Transverse colon (tissue), 4 donors: ENCODE results near the gene LIX1L. TPM values are rescaled to one million over a fixed set of nuclear protein-coding genes. Genes with fewer than 3 reads are reported as not detected.

Source experiments
- DNase-seq: peaks from one replicate; pipeline ENCODE4 v3.0.0-alpha.2; 2019
- H3K27ac ChIP-seq, 4 donors: fragments of 200-600 bp; sonication (generic); 2 replicates each; pipeline ENCODE4 v1.5.1; 2016 to 2018; ENCODE audit warnings: inconsistent platforms in 4 of 4
- H3K27me3 ChIP-seq: fragments of 200-600 bp; sonication (generic); 2 replicates; pipeline ENCODE4 v1.5.1; 2017; ENCODE audit warnings: inconsistent platforms
- H3K36me3 ChIP-seq, 4 donors: fragments of 200-600 bp; sonication (generic); 2 replicates each; pipeline ENCODE4 v1.5.1; 2017 to 2019; ENCODE audit warnings: inconsistent platforms in 4 of 4
- H3K4me1 ChIP-seq, 4 donors: fragments of 200-600 bp; sonication (generic); 2 replicates each; pipeline ENCODE4 v1.5.1; 2017 to 2020; ENCODE audit warnings: inconsistent platforms in 4 of 4
- H3K4me3 ChIP-seq, 4 donors: fragments of 200-600 bp; sonication (generic); 1 replicate in 1 of 4; 2 replicates in 3 of 4; pipeline versions ENCODE4 v1.5.1 to v1.6.1; 2017 to 2019; ENCODE audit warnings: inconsistent platforms in 4 of 4
- H3K9me3 ChIP-seq, 2 donors: fragments of 200-600 bp; sonication (generic); 2 replicates each; pipeline ENCODE4 v1.5.1; 2017 to 2019; ENCODE audit warnings: inconsistent platforms in 2 of 2
- EP300 ChIP-seq: sonication (generic); formaldehyde crosslinking; IDR thresholded peaks from one replicate; pipeline ENCODE4 v1.6.1; 2017; ENCODE audit warnings: antibody characterized with exemption, low read depth
- POLR2A ChIP-seq: fragments of 450-650 bp; IDR thresholded peaks from one replicate; pipeline ENCODE4 v1.6.1; 2016; ENCODE audit warnings: antibody characterized with exemption, mild to moderate bottlenecking, moderate library complexity
- POLR2AphosphoS5 ChIP-seq, 3 donors: sonication (generic); formaldehyde crosslinking; IDR thresholded peaks; one replicate each; pipeline ENCODE4 v1.6.1; 2016; ENCODE audit warnings: antibody characterized with exemption in 3 of 3
- WGBS, 2 donors: methylation state at CpG; one replicate each; pipeline ENCODE4 v1.1.5; 2018; ENCODE audit warnings: low coverage in 1 of 2; 5-methylcytosine and 5-hydroxymethylcytosine counted together
- in situ Hi-C, 4 donors: fragments of 200-750 bp; cut with MboI; loops; one replicate each; pipeline versions ENCODE4 v1.15.0 to v1.15.1; 2017; ENCODE audit warnings: low sequenced_read_pairs in 3 of 4, low pct_ligation_motif_present in 1 of 4, low pct_unique_long_range_greater_than_20kb in 1 of 4
- intact Hi-C: fragments of 100-400 bp; cut with DNase I; formaldehyde crosslinking; loops from one replicate; pipeline ENCODE4 v1.15.1; 2023; ENCODE audit warnings: low total_unique reads
- total RNA-seq, 4 donors: library from RNA; depleted of rRNA; stranded (reverse); fragments of >200 nt; gene quantifications; one replicate each; pipeline ENCODE4 v1.1.0, GENCODE V29; 2016
- TF ChIP-seq, protein P1 (sequence below), 5 experiments: fragments of 200-600 bp in 3 of 5; fragments of 450-650 bp in 2 of 5; sonication (generic) in 3 of 5; IDR thresholded peaks; 1 replicate in 2 of 5; 2 replicates in 3 of 5; pipeline ENCODE4 v1.5.1; 2016 to 2017; ENCODE audit warnings: antibody characterized with exemption in 5 of 5, inconsistent platforms in 3 of 5, mild to moderate bottlenecking in 2 of 5, moderate library complexity in 1 of 5

LIX1L gene
- total RNA-seq, 4 donors from 2014 or later = 7.2 to 12.5 (median 9.8) TPM

DNA sequence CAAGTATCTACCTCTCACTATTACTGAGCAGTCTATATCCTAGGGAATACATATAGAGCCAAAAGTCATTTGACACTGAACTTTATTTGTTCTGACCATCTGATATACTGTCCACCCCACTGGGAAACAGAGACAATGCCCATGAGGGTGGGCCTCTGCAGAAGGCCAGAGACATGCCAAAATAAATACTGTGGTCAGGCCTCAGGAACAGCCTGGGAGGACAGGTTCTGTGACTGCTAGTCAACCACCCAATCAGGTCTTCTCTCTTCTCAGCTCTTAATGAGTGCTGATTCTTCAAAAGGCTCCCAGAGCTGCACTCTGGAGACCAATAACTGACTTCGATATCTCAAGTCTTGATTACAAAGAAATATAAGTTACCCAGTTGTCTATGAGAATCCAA is 66.7 kb downstream of the LIX1L start:
- Histone ChIP-seq H3K4me3 (no peak overlapping the region), H3K36me3 (no peaks in the 10 kb centered on the region), H3K4me1 (peaks cover 14 to 27% (median 20%) of the 10 kb centered on the region in 4 donors), H3K9me3 (no peaks in the 10 kb centered on the region), H3K27me3 (no peaks in the 10 kb centered on the region), H3K27ac (peak overlapping the region; percentile 81 to 83 (median 81))
- TF ChIP-seq POLR2A = no peak
- TF ChIP-seq EP300 = no peak
- TF ChIP-seq, protein P1, sequence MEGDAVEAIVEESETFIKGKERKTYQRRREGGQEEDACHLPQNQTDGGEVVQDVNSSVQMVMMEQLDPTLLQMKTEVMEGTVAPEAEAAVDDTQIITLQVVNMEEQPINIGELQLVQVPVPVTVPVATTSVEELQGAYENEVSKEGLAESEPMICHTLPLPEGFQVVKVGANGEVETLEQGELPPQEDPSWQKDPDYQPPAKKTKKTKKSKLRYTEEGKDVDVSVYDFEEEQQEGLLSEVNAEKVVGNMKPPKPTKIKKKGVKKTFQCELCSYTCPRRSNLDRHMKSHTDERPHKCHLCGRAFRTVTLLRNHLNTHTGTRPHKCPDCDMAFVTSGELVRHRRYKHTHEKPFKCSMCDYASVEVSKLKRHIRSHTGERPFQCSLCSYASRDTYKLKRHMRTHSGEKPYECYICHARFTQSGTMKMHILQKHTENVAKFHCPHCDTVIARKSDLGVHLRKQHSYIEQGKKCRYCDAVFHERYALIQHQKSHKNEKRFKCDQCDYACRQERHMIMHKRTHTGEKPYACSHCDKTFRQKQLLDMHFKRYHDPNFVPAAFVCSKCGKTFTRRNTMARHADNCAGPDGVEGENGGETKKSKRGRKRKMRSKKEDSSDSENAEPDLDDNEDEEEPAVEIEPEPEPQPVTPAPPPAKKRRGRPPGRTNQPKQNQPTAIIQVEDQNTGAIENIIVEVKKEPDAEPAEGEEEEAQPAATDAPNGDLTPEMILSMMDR (IDR thresholded peaks at IDR 0.05) = no peak
- TF ChIP-seq POLR2AphosphoS5 (IDR thresholded peaks at IDR 0.05) = no peak
- no peak for DNase-seq
- in situ Hi-C loops (loop anchor here in 1 of 4 donors (25.0 kb wide), 1 partner anchor 121 kb away; the partner anchor contains the start of gene HJV), intact Hi-C loops (no loop called here)
- 17 to 62% methylated on average over 1 of the region's 1 CpG for WGBS, 2 donors

DNA sequence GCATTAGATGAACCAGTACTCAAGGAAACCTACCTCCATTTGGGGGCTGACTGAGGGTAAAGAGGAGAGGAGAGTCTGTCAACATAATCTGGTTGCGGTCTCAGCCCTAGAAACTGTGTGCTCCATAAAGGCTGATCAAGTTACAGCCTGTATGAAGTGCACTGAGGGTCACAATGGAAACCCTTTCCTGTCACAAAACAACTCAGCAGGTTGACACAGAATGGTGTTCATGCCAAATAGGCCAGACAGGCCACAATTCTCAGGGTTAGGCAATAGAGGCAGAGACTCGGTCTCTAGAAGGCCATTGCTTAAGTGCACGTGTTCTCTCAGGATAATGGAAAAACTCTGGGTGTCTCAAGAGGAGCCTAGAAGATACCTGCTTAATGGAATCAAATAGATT is 68.1 kb downstream of the LIX1L start:
- WGBS, 2 donors = 91 to 100% methylated on average over 2 to 3 of the region's 3 CpGs
- intact Hi-C loops = loop anchor here (5.0 kb wide), 1 partner anchor 123 kb away; no protein-coding TSS in a partner anchor
- Histone ChIP-seq H3K36me3 (no peaks in the 10 kb centered on the region), H3K27ac (no peak overlapping the region), H3K9me3 (no peaks in the 10 kb centered on the region), H3K27me3 (peaks cover 8% of the 10 kb centered on the region), H3K4me3 (no peak overlapping the region), H3K4me1 (peaks cover 14 to 37% (median 25%) of the 10 kb centered on the region in 4 donors)
- TF ChIP-seq POLR2AphosphoS5 (IDR thresholded peaks at IDR 0.05) = no peak
- TF ChIP-seq POLR2A = no peak
- TF ChIP-seq EP300 = no peak
- TF ChIP-seq, protein P1 (IDR thresholded peaks at IDR 0.05) = no peak
- DNase-seq = no peak
- in situ Hi-C loops = loop anchor here in 1 of 4 donors (25.0 kb wide), 1 partner anchor 123 kb away; the partner anchor contains the start of gene HJV

DNA sequence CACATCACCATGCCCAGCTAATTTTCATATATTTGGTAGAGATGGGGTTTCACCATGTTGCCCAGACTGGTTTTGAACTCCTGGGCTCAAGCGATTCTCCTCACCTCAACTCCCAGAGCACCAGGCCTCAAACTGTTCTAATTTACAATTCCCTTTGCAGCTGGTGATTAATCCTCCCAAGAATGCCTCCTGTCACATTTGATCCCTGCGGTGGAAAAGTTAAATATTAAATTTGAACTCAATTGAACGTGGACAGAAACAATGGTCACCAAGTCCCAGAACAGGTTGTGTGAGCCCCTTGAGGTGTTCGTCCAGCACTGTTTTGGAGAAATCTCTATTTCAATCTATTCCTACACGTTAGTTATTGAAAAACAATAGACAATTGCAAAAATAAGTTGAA is 70.2 kb downstream of the LIX1L start:
- 79% methylated on average over 5 of the region's 5 CpGs; no CpG with 5 or more reads in 1 of the 2 donors for WGBS, 2 donors
- H3K4me1 ChIP-seq = peaks cover 12 to 32% (median 22%) of the 10 kb centered on the region in 4 donors
- intact Hi-C loops (loop anchor here (5.0 kb wide), 1 partner anchor 125 kb away; no protein-coding TSS in a partner anchor), in situ Hi-C loops (loop anchor here in 1 of 4 donors (25.0 kb wide), 1 partner anchor 125 kb away; the partner anchor contains the start of gene HJV)
- H3K4me3 ChIP-seq = no peak overlapping the region
- no peaks in the 10 kb centered on the region for H3K9me3 ChIP-seq
- H3K27me3 ChIP-seq = peaks cover 25% of the 10 kb centered on the region
- H3K27ac ChIP-seq = no peak overlapping the region
- TF ChIP-seq POLR2AphosphoS5 (IDR thresholded peaks at IDR 0.05) (no peak), EP300 (no peak), POLR2A (no peak)
- TF ChIP-seq, protein P1 (IDR thresholded peaks at IDR 0.05) = no peak
- H3K36me3 ChIP-seq = no peaks in the 10 kb centered on the region
- no peak for DNase-seq

- in situ Hi-C loops = loop anchor here in 1 of 4 donors (25.0 kb wide), 1 partner anchor 125 kb away; the partner anchor contains the start of gene HJV
- 50 to 73% methylated on average over 6 to 8 of the region's 8 CpGs for WGBS, 2 donors
- H3K4me3 ChIP-seq = no peak overlapping the region
- TF ChIP-seq EP300 (no peak), POLR2A (no peak), POLR2AphosphoS5 (IDR thresholded peaks at IDR 0.05) (no peak)
- TF ChIP-seq, protein P1 (IDR thresholded peaks at IDR 0.05) = no peak
- no peak overlapping the region for H3K27ac ChIP-seq
- H3K4me1 ChIP-seq = peaks cover 7 to 24% (median 16%) of the 10 kb centered on the region in 4 donors
- H3K9me3 ChIP-seq = no peaks in the 10 kb centered on the region
- H3K36me3 ChIP-seq = no peaks in the 10 kb centered on the region
- intact Hi-C loops = loop anchor here (5.0 kb wide), 1 partner anchor 125 kb away; no protein-coding TSS in a partner anchor
- no peak for DNase-seq
- H3K27me3 ChIP-seq = peaks cover 25% of the 10 kb centered on the region
These were observed 71.0 kb downstream of the LIX1L start for GRCh38 chr1:145886816-145887215.
